ENCODE data around the gene AARS2.

The AARS2 gene

GRCh38 chr6:44302856-44303255, 10.3 kb downstream of the AARS2 start:
- TF ChIP-seq CTCF (IDR thresholded peaks at IDR 0.05; ENCODE audit: control insufficient read depth, insufficient read depth, low read depth, low read length, missing control alignments) = no peak
- H3K4me3 ChIP-seq (ENCODE audit: control insufficient read depth, low read depth, low read length) = no peak overlapping the region
- DNase-seq (ENCODE audit: low read depth) = no peak

- H3K4me3 ChIP-seq (ENCODE audit: control insufficient read depth, low read depth, low read length) = no peak overlapping the region
- no peak for DNase-seq (ENCODE audit: low read depth)
- no peak for TF ChIP-seq CTCF (IDR thresholded peaks at IDR 0.05; ENCODE audit: control insufficient read depth, insufficient read depth, low read depth, low read length, missing control alignments)
Measured at GRCh38 chr6:44301782-44302564, 11.2 kb downstream of the AARS2 start.

GRCh38 chr6:44301106-44301505, 12.0 kb downstream of the AARS2 start:
- H3K4me3 ChIP-seq (ENCODE audit: control insufficient read depth, low read depth, low read length) = no peak overlapping the region
- no peak for TF ChIP-seq CTCF (IDR thresholded peaks at IDR 0.05; ENCODE audit: control insufficient read depth, insufficient read depth, low read depth, low read length, missing control alignments)
- DNase-seq (ENCODE audit: low read depth) = no peak

GRCh38 chr6:44300292-44300823, 12.8 kb downstream of the AARS2 start:
- H3K4me3 ChIP-seq (ENCODE audit: control insufficient read depth, low read depth, low read length) = no peak overlapping the region
- no peak for DNase-seq (ENCODE audit: low read depth)
- no peak for TF ChIP-seq CTCF (IDR thresholded peaks at IDR 0.05; ENCODE audit: control insufficient read depth, insufficient read depth, low read depth, low read length, missing control alignments)

- DNase-seq (ENCODE audit: low read depth) = no peak
- no peak overlapping the region for H3K4me3 ChIP-seq (ENCODE audit: control insufficient read depth, low read depth, low read length)
- no peak for TF ChIP-seq CTCF (IDR thresholded peaks at IDR 0.05; ENCODE audit: control insufficient read depth, insufficient read depth, low read depth, low read length, missing control alignments)
Measured at GRCh38 chr6:44298864-44299263, 14.3 kb downstream of the AARS2 start.

- no peak overlapping the region for H3K4me3 ChIP-seq (ENCODE audit: control insufficient read depth, low read depth, low read length)
- peak; percentile 6 for TF ChIP-seq CTCF (IDR thresholded peaks at IDR 0.05; ENCODE audit: control insufficient read depth, insufficient read depth, low read depth, low read length, missing control alignments)
- DNase-seq (ENCODE audit: low read depth) = no peak
Measured at GRCh38 chr6:44298055-44298803, 14.9 kb downstream of the AARS2 start.

All from AG09309 (cell line).